Astrocyte (in vitro differentiated cells and primary cell): ENCODE measurements around the gene FCER1G.

ENCODE experiments used
- EZH2 ChIP-seq: IDR thresholded peaks from 2 replicates; pipeline ENCODE4 v1.6.1; 2012; ENCODE audit warnings: mild to moderate bottlenecking, low read length, inconsistent platforms; ENCODE audit not compliant: insufficient read depth
- TF ChIP-seq, protein P1 (sequence below): IDR thresholded peaks from 2 replicates; pipeline ENCODE4 v1.5.1; 2011; ENCODE audit warnings: low read depth, mild to moderate bottlenecking, inconsistent platforms, low read length, moderate library complexity; ENCODE audit not compliant: insufficient read depth

DNA sequence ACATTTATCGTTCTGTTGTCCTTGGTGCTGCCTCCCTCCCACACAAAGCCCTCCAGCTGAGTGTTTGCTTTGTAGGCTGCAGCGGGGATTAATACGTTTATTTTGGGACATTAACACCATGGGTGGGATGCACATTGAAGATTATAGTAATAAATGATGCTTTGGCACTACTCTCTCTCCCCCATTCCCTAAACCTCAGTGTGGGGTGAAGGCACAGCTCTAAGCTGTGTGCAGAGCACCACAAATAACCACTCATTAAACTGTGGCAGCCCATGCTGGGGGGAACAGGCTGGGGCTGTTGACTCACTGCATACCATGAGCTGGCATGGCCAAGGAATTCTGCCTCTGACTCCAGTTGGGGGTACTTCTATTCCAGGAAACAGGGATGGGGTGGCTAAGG lies 51.1 kb downstream of the FCER1G start:
- no peak for TF ChIP-seq EZH2
- TF ChIP-seq, protein P1, sequence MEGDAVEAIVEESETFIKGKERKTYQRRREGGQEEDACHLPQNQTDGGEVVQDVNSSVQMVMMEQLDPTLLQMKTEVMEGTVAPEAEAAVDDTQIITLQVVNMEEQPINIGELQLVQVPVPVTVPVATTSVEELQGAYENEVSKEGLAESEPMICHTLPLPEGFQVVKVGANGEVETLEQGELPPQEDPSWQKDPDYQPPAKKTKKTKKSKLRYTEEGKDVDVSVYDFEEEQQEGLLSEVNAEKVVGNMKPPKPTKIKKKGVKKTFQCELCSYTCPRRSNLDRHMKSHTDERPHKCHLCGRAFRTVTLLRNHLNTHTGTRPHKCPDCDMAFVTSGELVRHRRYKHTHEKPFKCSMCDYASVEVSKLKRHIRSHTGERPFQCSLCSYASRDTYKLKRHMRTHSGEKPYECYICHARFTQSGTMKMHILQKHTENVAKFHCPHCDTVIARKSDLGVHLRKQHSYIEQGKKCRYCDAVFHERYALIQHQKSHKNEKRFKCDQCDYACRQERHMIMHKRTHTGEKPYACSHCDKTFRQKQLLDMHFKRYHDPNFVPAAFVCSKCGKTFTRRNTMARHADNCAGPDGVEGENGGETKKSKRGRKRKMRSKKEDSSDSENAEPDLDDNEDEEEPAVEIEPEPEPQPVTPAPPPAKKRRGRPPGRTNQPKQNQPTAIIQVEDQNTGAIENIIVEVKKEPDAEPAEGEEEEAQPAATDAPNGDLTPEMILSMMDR: no peak
